ENCODE data around the gene B9D2.

GRCh38 chr19:41328842-41329225 lies 35.1 kb downstream of the B9D2 start:
- TF ChIP-seq CTCF (IDR thresholded peaks at IDR 0.05) (no peak), POLR2A (IDR thresholded peaks at IDR 0.05) (no peak)
